SK-MEL-5 (cell line): Measurements from ENCODE around the gene RHBDF2. TPM values are rescaled to one million over a fixed set of nuclear protein-coding genes. Genes with fewer than 3 reads are reported as not detected.
A peak's percentile ranks its signal among the peaks of the same experiment; 100 is the strongest.
"Not testable (repeated sequence)": the region's sequence is repeated elsewhere in the genome, so short reads cannot be mapped to it uniquely, and the experiment has no call there.

Source experiments
- DNase-seq: peaks from one replicate; pipeline ENCODE4 v3.0.0-alpha.2; 2016; ENCODE audit warnings: low read depth, low spot score
- in situ Hi-C: cut with HindIII; loops from 2 replicates; pipeline ENCODE4 v1.10.0; 2016; ENCODE audit warnings: low sequenced_read_pairs, high pct_unique_total_duplicates, low pct_unique_long_range_greater_than_20kb
- total RNA-seq: library from RNA; depleted of rRNA; stranded (reverse); fragments of >200 nt; shearing (Covaris generic); gene quantifications from 2 replicates; pipeline ENCODE4 v1.2.3, GENCODE V29; 2014

The RHBDF2 gene
- total RNA-seq, 1 experiment from 2014 or later: 25.0 TPM

DNA sequence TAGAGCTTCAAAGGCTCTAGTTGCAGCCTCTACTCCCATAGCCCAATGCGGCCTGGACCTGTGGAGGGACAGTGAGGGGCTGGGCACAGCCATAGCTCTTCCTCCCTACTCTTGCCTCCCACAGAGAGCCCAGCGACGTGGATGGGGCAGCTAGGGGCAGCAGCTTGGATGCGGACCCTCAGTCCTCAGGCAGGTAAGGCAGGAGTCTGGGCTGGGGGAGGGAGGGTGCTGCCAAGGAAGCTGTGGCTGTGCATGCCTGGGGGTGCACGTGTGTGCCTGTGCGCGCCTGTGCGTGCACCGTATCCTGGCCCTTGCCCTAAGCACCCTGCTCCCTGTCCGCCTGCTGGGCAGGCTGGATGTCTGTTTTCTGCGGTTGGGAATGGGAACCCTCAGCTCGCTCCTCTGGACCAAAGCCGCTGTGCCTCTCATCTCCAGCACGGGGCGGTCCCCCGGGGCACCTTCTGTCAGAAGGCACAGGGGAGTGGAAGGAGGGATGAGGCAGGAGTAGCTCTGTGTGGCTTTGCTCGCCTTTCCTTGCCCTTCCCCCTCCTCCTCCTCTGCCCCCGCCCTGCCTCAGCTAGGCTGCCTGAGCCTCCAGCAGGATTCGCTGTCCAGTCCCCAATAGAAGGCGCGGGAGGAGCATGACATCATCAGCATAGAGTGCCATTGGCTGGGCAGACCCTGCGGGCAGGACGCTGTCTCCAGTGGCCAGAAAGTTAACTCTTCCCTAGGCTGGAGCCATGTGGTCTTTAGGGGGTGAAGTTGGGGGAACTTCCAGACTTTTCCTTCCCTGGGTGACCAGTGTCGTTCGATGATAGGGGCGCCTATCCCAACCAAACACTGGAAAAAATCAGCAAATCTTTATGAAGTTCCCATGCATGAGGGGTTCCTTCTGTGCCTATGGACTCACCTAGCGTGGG lies 39.4 kb upstream of the RHBDF2 start:
- DNase-seq: peak; percentile 100
- in situ Hi-C loops: no loop called here

DNA sequence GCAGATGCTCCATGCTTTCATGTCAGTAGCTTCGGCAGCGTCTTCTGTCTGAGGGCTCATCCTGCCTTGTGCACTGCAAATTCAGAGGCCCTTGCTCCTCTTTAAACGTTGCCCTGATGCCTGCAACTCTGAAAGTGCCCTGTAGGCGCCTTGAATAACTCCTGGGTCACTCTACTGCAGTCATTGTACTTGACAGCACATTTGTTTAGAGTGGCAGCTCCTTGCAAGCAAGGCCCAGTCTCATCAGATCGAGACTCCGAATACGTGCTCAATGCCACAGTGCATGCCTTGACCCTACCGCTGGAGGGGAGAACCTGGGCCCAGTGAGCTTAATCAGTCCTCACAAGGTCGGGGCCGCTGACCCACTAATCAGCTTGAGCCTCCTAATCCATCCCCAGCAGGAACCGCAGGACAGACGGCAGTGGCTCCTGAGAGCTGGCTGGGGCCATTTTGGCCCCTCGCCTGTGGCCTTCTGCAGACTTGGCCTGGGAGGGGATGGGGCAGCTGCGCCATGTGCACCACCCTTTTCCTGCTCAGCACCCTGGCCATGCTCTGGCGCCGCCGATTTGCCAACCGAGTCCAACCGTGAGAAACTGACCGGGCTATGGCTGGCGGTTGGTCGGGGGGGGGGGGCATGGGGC lies 38.5 kb upstream of the RHBDF2 start, which contains the start of gene PRCD:
Gene PRCD, plus strand, starts transcription at position 414 of the 641 bp plus-strand sequence. Its CDS starts 98 bp downstream, at position 512.
- DNase-seq: peak; percentile 49
- in situ Hi-C loops: no loop called here

DNA sequence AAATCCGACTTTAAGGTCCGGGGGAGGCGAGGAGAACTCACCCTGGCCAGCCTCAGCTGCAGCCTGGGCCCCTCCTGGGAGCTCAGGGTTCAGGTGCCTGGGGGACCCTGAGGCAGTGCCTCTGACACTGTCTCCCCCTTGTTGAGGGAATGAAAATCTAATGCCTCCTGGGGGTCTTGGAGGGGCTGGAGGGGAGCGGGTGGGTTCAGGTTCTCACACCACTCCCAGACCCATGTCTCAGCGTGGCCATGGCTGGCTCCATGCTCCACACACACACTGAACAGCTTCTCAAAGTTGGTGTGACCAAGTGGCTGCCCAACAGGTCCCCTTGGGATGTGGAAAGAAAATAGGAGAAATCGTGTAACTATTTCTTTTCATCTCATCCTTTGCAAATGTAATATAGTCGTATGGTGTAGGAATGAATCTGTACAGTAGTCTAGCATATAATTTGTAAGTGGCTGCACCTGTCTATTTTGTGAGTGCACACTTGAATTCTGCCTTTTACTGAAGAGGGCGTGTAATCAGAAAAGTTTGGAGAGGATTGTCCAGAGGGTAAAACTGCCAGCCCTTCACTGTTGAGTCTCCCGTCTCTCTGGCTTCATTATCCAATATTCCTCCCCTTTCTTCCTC lies 37.8 kb upstream of the RHBDF2 start:
- no peak for DNase-seq
- in situ Hi-C loops: no loop called here

DNA sequence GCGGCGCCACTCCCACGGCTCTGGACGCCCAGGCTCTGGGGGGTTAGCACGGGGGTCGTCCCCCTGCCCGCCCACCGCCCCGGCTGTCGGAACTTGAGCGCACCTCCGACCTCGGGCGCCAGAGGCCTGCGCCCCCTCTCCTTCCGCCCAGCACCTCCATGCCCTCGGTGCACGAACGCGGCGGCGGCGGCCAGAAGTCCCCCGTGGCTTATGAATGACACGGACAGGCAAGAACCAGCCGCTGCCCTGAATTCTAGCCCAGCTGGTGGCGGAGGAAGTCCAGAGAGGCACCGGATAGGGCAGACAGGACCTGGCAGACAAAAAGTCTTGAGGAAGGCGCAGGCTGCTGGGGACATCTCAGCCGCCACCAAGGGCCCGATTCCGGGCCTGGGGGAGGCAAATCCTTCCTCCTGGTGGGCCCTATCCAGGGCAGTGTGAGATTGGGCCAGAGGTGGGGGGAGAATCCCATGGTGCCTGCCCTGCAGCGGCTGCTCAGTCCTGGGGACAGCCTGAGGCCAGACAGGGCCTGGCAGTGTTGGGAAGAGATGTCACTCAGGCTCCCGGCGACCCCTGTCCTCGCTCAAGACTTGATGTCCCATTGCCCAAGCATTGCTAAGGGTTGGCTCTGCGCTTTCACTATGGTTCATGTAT lies 37.2 kb upstream of the RHBDF2 start:
- in situ Hi-C loops: no loop called here
- no peak for DNase-seq

DNA sequence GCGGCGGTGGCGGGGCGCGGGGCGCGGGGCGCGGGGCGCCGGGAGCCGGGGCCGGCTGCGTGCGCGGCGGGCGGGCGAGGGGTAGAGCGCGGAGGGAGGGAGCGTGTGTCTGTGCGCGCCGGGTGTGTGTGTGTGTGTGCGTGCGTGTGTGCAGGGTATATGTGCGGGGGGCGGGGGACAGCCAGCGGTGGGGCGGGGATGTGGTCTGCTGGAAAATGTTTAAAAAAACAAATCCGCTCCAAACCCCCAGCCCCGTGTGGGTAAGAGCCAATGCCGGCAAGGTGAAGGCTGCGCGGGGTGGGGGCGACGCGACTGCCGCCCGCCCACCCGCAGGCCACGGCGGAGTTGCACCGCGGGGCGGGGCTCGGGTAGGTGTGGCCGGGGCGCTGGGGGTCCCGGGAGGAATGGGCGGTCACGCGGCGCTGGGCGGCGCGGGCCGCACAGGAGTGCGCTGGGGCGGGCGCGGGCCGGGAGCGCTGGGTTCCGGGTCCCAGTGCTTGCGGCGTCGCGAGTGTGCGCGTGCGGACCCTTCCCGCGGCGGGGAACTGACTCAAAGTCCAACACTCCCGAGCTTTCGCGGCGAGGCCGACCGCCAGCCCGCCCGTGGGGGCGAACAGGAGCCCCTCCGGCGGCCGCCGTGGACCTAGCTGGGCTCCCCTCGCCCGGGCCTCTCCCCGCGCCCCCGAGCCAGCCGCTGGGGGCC lies 36.5 kb upstream of the RHBDF2 start, which contains the start of gene CYGB:
Gene CYGB, minus strand, starts transcription at position 132 of the 703 bp plus-strand sequence. CDS start 167 bp downstream, outside the sequence.
- in situ Hi-C loops: no loop called here
- peak; percentile 74 for DNase-seq

DNA sequence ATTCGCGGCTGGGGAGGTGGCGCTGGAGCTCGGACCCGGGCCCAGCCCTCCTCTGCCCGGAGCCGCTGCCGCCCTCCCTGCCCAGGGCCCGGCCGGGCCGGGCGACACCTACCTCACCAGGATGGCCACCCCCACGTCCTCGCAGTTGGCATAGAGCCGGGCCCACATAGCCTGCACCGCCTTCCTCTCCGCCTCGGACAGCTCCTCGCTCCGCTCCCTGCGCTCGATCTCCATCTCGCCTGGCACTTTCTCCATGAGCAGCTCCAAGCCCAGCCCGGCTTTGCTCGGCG lies 36.0 kb upstream of the RHBDF2 start:
- DNase-seq: no peak
- in situ Hi-C loops: no loop called here

DNA sequence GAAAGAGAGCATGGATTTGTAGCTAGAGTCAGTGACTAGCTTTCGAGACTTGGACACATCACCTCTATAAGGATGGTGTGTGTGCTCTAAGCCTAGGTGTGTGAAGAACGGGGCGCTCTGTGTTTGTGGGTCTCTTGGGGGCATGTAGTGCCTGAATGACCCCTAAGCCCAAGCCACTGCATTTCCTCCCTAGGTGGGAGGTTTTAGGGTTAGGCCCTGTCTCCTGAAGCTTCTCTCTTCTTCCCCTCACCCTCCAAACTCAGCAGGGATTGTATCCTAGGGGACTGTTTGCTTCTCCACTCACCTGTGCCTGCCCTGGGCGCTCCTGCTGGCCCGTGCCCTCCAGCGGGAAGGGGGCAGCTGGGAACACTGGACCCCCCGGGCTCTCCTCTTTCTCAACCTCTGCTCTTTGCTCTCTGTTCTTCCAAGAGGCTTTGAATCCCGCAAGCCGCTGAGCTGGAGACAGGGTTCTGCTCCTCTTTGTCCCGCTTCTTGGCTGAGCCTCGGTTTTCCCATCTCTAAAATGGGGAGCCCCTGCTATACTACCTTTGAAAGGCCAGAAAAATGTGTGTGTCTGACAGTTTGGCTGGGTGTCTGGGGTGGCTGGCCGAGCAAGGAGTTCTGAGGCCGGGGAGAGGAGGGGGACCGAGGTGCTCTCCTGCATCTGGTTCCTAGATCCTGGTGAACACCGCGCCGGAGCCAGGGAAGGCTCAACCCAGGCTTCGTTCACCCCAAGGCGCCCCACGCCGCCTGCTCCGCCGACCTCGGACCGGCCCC lies 35.5 kb upstream of the RHBDF2 start:
- no peak for DNase-seq
- in situ Hi-C loops: no loop called here

DNA sequence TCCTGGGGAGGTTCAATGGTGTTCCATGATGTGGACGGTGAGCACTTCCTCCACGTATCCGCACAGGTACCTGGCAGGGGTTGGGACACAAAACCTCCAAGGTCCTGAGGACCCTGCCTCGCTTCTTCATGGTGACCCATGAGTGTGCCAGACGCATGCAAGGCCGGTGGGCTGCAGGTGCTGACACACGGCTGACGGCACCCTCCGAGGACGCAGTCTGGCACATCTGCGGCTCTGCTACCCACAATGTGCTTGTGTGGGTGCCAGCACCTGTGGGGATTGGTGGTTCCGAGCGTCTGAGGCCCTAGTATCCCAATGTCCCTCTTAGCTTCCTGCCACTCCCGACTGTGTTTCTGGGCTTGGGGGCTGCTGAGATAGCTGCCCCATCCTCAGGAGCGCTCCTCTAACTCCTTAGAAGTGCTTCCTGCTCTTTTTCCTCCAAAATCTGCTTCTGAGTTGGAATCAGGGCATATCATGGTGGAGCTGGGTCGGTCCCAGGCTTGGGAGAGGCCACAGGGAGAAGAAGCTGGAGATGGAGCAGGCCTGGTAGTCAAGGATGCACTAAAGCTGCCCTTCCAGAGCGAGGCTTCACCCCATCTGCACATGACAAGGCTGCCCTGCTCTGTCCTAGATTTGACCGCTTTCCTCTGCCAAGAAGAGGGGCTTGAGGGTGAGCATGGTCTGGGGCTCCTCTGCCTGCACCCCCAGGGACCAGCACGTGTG lies 34.7 kb upstream of the RHBDF2 start:
- in situ Hi-C loops: no loop called here

DNA sequence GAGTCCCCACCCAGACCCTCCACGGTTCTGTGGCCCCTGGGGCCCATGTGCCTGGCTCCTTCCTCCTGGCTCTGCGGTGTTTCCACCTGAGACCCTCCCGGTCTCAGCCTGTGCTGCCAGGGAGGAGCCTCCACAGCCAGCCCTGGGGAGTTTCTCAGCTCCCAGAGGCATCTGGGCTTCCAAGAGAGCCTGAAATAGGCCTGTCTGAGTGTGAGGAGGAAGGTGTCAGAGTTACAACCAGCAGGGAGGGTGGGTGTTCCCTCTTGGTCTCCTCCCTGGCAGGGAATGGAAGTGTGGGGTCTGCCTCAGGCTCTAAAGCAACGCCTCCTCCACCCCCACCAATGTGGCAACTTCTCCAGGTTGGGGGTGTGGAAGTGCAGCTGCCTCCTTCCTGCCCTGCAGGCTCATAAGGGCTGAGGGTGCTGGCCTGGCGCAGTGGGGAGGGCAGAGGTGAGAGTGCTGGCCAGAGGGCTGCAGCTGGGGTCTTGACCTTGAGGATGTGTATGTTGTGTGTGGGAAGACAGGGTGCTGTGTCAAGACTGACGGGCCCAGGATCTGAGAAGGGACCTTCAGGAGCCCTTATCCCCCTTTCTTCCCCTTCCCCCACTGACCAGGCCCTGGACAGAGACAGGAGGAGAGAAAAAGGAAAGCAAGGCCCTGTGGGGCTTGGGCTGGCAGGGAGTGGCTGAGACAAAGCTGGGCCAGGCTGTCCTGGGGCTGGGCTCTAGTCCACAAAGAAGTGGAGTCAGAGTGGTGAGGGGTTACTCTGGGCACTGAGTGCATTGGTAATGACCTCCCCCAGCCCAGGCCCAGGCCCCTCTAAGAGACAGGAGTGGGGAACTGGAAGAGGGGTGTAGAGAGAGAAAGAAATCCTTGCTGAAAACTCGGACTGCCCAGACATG lies 33.9 kb upstream of the RHBDF2 start:
- DNase-seq: no peak
- in situ Hi-C loops: no loop called here

More for the DNA sequence above, 34.7 kb upstream of the RHBDF2 start:
- DNase-seq: no peak

DNA sequence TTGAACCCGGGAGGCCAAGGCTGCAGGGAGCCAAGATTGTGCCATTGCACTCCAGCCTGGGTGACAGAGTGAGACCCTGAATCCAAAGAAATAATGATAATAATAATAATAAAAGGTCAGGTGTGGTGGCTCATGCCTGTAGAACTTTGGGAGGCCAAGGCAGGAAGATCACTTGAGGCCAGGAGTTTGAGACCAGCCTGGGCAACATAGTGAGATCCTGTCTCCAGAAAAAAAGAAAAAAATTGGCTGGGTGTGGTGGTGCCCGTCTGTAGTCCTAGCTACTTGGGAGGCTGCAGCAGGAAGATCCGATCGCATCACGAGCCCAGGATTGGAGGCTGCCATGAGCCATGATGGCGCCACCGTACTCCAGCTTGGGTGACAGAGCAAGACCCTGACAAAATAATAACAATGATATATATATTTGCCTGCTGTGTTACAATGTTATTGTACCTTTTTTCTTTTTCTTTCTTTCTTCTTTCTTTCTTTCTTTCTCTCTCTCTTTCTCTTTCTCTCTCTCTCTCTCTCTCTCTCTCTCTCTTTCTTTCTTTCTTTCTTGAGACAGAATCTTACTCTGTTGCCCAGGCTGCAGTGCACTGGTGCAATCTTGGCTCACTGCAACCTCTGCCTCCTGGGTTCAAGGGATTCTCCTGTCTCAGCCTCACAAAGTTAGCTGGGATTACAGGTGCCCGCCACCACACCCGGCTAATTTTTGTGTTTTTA lies 32.6 kb upstream of the RHBDF2 start:
- in situ Hi-C loops, DNase-seq: not testable (repeated sequence)

DNA sequence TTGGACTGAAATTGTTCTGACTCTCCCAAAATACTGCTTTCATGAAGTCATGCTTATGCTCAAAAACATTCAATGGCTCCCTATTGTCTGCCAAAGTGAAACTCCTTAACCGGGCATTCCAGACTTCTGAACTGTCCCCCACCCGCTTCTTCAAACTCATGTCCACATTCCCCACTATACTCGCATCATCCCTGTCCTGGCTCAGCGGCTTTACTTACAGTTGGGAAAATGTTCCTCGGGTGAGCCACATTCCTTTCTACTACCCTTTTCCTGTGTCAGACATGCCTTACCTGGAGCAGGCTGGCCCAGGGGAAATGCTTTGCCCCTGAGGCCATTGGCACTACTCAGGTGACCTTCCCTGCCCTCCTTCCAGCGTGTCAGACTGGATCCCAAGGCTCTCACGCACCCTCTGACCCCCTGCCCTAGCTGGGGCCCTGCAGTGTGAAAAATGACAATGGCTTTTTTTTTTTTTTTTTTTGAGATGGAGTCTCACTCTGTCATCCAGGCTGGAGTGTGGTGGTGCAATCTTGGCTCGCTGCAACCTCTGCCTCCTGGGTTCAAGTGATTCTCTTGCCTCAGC lies 30.9 kb upstream of the RHBDF2 start:
- in situ Hi-C loops: no loop called here

DNA sequence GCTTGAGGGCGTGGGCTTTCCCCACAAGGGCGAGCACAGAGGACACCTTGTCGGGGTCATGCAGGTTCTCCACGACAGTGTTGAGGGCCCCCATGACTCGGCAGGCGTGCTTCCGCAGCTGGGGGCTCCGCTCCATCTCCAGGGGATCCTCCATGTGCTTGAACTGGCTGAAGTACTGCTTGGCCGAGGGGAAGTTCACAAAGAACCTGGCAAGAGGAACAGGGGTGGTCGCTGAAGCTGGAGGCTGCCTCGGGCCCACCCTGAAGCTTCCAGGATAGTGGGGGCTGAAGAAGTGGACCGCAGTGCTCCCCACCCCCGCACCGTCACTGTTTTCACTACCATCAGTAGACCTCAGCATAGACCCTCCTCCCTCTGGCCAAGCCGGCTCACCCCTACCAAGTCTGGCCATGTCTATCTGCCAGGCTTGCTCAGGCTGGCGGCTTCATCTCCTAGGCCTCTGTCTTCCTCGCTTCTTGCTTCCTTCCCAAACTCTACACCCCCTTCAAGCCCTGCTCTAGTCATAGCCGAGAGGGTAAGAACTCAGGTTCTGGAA lies 30.3 kb upstream of the RHBDF2 start:
- in situ Hi-C loops: no loop called here
- DNase-seq: no peak

More for the DNA sequence above, 30.9 kb upstream of the RHBDF2 start:
- no peak for DNase-seq

DNA sequence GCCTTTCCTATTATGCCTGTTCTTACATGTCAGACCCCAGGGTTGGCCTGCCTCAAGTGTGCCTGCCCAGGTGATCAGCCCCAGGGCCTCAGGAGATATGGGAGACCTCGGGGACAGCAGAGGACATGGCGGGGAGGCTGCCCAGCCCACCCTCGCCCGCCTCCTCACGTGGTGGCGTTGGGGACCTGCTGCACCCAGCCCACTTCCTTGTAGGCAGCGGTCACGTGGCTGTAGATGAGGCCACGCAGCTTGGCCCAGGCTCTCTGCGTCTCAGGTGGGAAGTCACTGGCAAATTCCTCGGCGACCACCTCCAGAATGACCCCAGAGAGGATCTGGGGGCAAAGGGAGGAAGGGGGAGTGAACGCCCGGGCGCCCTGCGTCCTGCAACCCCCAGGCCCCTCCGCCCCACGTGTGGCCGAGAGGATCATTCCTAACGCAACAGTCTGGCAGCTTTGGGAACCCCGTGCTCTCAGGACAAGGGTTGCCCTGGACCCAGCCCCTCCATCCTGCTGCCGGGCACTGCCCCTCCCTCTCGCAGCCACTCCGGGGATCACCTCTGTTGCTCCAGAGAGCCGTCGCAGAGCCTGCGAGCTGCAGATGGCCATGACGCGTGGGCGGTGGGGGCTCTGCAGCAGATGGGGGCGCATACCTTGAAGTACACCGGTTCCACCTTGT lies 29.7 kb upstream of the RHBDF2 start:
- in situ Hi-C loops: no loop called here

More for the DNA sequence above, 29.7 kb upstream of the RHBDF2 start:
- no peak for DNase-seq
